ENCODE measurements around the gene FAU. TPM values are rescaled to one million over a fixed set of nuclear protein-coding genes. Genes with fewer than 3 reads are reported as not detected.
"Not testable (repeated sequence)": the region's sequence is repeated elsewhere in the genome, so short reads cannot be mapped to it uniquely, and the experiment has no call there.

The FAU gene
- total RNA-seq, 1 donor from 2014 or later = 710 TPM

DNA sequence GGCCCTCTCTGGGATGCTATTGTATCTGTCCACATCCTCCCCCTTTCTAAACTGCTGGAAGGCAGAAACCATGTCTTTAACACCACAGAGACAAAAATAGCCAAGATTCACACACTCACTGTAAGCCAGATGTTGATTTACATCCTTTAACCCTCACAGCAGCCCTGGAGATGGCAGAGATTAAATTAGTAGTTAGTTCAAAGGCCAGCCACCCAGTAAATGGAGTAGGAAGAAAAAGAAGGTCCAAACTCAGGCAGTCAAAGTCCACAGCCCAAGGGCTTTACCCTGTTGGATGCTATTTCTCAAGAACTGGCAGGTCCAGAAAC is 2.3 kb downstream of the FAU start:
- H3K4me3 ChIP-seq (ENCODE audit: low read depth, low read length) = no peak overlapping the region
- DNase-seq (ENCODE audit: low read depth) = no peak
- peaks cover 11% of the 10 kb centered on the region for H3K36me3 ChIP-seq (ENCODE audit: control insufficient read depth, insufficient read depth, low read length)
- TF ChIP-seq, protein P1, sequence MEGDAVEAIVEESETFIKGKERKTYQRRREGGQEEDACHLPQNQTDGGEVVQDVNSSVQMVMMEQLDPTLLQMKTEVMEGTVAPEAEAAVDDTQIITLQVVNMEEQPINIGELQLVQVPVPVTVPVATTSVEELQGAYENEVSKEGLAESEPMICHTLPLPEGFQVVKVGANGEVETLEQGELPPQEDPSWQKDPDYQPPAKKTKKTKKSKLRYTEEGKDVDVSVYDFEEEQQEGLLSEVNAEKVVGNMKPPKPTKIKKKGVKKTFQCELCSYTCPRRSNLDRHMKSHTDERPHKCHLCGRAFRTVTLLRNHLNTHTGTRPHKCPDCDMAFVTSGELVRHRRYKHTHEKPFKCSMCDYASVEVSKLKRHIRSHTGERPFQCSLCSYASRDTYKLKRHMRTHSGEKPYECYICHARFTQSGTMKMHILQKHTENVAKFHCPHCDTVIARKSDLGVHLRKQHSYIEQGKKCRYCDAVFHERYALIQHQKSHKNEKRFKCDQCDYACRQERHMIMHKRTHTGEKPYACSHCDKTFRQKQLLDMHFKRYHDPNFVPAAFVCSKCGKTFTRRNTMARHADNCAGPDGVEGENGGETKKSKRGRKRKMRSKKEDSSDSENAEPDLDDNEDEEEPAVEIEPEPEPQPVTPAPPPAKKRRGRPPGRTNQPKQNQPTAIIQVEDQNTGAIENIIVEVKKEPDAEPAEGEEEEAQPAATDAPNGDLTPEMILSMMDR (IDR thresholded peaks at IDR 0.05; ENCODE audit: insufficient read depth, low read length, poor library complexity, severe bottlenecking) = no peak
- H3K27me3 ChIP-seq (ENCODE audit: control insufficient read depth, insufficient read depth, low read length) = no peaks in the 10 kb centered on the region

GRCh38 chr11:65118891-65119669 is 2.9 kb downstream of the FAU start:
- H3K4me3 ChIP-seq (ENCODE audit: low read depth, low read length); DNase-seq (ENCODE audit: low read depth); H3K36me3 ChIP-seq (ENCODE audit: control insufficient read depth, insufficient read depth, low read length); H3K27me3 ChIP-seq (ENCODE audit: control insufficient read depth, insufficient read depth, low read length): not testable (repeated sequence)

DNA sequence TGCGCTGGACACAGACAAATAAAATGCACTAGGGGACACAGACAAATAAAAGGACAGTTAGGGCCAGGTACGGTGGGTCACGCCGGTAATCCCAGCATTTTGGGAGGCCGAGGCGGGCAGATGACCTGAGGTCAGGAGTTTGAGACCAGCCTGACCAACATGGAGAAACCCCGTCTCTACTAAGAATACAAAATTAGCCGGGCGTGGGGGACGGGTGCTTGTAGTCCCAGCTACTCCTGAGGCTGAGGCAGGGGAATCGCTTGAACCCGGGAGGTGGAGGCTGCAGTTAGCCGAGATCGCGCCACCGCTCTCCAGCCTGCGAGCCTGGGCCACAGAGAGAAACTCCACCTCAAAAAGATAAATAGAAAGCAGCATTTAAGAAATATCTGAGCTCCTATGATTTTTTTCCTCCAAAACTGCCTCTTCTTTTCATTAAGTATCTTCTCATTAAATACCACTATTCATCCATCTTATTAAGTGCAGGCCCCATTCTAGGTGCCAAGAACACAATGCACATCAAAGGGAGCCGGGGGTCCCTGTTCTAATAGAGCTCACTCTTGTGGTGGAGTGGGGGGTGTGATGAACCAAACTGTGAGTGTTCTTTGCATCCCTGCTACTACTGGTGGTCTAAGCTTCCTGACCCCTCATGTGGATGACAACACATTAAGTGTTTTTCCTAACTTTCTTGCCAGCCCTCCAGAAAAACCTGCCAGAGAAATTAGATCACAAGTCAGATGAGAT is 3.7 kb downstream of the FAU start:
- TF ChIP-seq, protein P1 (IDR thresholded peaks at IDR 0.05; ENCODE audit: insufficient read depth, low read length, poor library complexity, severe bottlenecking) = no peak
- no peak for DNase-seq (ENCODE audit: low read depth)
- Histone ChIP-seq H3K4me3 (ENCODE audit: low read depth, low read length) (no peak overlapping the region), H3K27me3 (ENCODE audit: control insufficient read depth, insufficient read depth, low read length) (no peaks in the 10 kb centered on the region), H3K36me3 (ENCODE audit: control insufficient read depth, insufficient read depth, low read length) (peaks cover 9% of the 10 kb centered on the region)

DNA sequence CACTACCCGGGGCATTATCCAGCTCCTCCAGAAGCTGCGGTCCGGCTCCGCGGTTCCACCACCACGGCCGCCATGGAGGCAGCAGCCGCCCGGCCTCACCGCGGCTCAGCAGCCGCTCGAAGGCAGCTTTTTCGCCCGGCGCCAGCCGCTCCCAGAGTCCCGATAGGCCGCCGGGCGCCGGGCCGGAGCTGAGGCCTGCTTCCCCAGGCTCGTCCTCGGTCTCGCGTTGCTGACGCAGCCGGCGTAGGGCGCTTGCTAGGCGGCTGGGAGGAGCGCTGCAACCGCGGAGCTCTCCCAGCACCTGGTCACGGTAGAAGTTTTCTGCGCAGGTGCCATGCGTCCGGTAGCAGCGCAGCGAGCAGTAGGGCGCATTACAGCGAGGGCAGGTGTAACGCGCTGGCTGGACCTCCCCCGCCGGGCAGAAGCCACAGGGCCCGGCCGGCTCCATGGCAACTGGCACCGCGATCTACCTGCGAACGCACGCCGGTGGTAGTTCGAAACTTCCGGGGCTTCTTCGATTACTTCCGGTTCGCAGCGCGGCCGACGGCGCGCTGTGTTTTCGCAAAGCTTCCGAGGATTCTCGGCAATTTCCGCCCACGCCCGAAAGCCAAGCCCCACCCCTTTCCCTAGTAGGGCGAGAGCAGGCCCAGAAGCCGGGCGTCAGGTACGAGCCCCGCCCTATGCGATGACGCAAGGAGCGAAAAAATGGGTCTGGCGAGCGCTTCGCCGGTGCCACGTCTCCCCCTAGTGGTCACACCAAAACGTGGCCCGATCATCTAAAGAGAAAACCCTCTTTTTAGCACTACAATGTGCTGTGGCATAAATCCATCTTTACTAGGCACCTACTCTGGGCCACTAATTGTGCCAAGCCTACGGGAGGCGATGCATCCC is 4.5 kb downstream of the FAU start, which contains the start of gene ZNHIT2:
ZNHIT2 (minus strand) TSS at position 496 of the 891 bp plus-strand sequence; CDS start at position 448, 48 bp downstream.
- H3K27me3 ChIP-seq (ENCODE audit: control insufficient read depth, insufficient read depth, low read length) = no peaks in the 10 kb centered on the region
- H3K4me3 ChIP-seq (ENCODE audit: low read depth, low read length) = peak within 1 kb of the TSS; percentile 96
- DNase-seq (ENCODE audit: low read depth) = peak; percentile 89
- H3K36me3 ChIP-seq (ENCODE audit: control insufficient read depth, insufficient read depth, low read length) = peaks cover 9% of the 10 kb centered on the region
- TF ChIP-seq, protein P1 (IDR thresholded peaks at IDR 0.05; ENCODE audit: insufficient read depth, low read length, poor library complexity, severe bottlenecking) = peak; percentile 93

- H3K4me3 ChIP-seq (ENCODE audit: low read depth, low read length) = peak overlapping the region; percentile 96
- TF ChIP-seq, protein P1 (IDR thresholded peaks at IDR 0.05; ENCODE audit: insufficient read depth, low read length, poor library complexity, severe bottlenecking) = no peak
- no peaks in the 10 kb centered on the region for H3K27me3 ChIP-seq (ENCODE audit: control insufficient read depth, insufficient read depth, low read length)
- H3K36me3 ChIP-seq (ENCODE audit: control insufficient read depth, insufficient read depth, low read length) = peaks cover 9% of the 10 kb centered on the region
- DNase-seq (ENCODE audit: low read depth) = no peak
Measured at GRCh38 chr11:65116370-65117205, 5.3 kb downstream of the FAU start.
